OCI-LY1 (cell line): ENCODE data around the gene TRIM25.
A peak's percentile ranks its signal among the peaks of the same experiment; 100 is the strongest.

Source experiments
- H2AFZ ChIP-seq: fragments of 200-600 bp; sonication (generic), shearing (Covaris generic); 2 replicates; pipeline ENCODE4 v1.6.0; 2014; ENCODE audit warnings: antibody characterized with exemption, mild to moderate bottlenecking, low read length
- H3F3A ChIP-seq: fragments of 200-600 bp; sonication (generic), shearing (Covaris generic); 2 replicates; pipeline ENCODE4 v1.6.0; 2014; ENCODE audit warnings: mild to moderate bottlenecking, antibody characterized with exemption, low read length, moderate library complexity; ENCODE audit not compliant: insufficient read depth
- H3K27ac ChIP-seq: fragments of 200-600 bp; sonication (generic); 2 replicates; pipeline ENCODE4 v1.5.1; 2014; ENCODE audit warnings: low read length, mixed run types, mild to moderate bottlenecking, low read depth; ENCODE audit not compliant: poor library complexity, severe bottlenecking
- H3K27me3 ChIP-seq: fragments of 200-600 bp; sonication (generic); 2 replicates; pipeline ENCODE4 v1.6.0; 2014; ENCODE audit warnings: antibody characterized with exemption, mild to moderate bottlenecking, low read length, moderate library complexity; ENCODE audit not compliant: insufficient read depth
- H3K36me3 ChIP-seq: fragments of 200-600 bp; sonication (generic); 2 replicates; pipeline ENCODE4 v1.6.1; 2014; ENCODE audit warnings: mild to moderate bottlenecking, antibody characterized with exemption, low read length, moderate library complexity, mixed read lengths; ENCODE audit not compliant: insufficient read depth
- H3K4me1 ChIP-seq: fragments of 200-600 bp; sonication (generic); 2 replicates; pipeline ENCODE4 v1.5.1; 2014; ENCODE audit warnings: mild to moderate bottlenecking, low read length, moderate library complexity; ENCODE audit not compliant: insufficient read depth, severe bottlenecking
- H3K4me2 ChIP-seq: fragments of 200-600 bp; sonication (generic), shearing (Covaris generic); 2 replicates; pipeline ENCODE4 v1.6.1; 2014; ENCODE audit warnings: low read length
- H3K4me3 ChIP-seq: fragments of 200-600 bp; sonication (generic); 2 replicates; pipeline ENCODE4 v1.5.1; 2014; ENCODE audit warnings: low read length, low read depth, mild to moderate bottlenecking, mixed read lengths; ENCODE audit not compliant: poor library complexity, severe bottlenecking
- H3K79me2 ChIP-seq: fragments of 200-600 bp; shearing (Covaris generic); 2 replicates; pipeline ENCODE4 v1.6.1; 2016; ENCODE audit warnings: mixed run types, low read length, mixed read lengths; ENCODE audit not compliant: insufficient read depth
- H3K9ac ChIP-seq: fragments of 200-600 bp; sonication (generic), shearing (Covaris generic); 2 replicates; pipeline ENCODE4 v1.6.1; 2014; ENCODE audit warnings: mild to moderate bottlenecking, low read length, mixed read lengths
- H3K9me2 ChIP-seq: fragments of 200-600 bp; sonication (generic), shearing (Covaris generic); 2 replicates; pipeline ENCODE4 v1.6.1; 2014; ENCODE audit warnings: low read depth, mild to moderate bottlenecking, low read length, mixed read lengths
- H3K9me3 ChIP-seq: fragments of 200-600 bp; shearing (Covaris generic); 2 replicates; pipeline ENCODE4 v1.6.1; 2014; ENCODE audit warnings: low read length, mixed read lengths
- H4K20me1 ChIP-seq: fragments of 200-600 bp; sonication (generic), shearing (Covaris generic); 2 replicates; pipeline ENCODE4 v1.6.0; 2016; ENCODE audit warnings: mild to moderate bottlenecking, low read length; ENCODE audit not compliant: insufficient read depth
- CTCF ChIP-seq: fragments of 200-600 bp; sonication (generic), shearing (Covaris generic); IDR thresholded peaks from 2 replicates; pipeline ENCODE4 v1.5.1; 2017; ENCODE audit warnings: mild to moderate bottlenecking, antibody characterized with exemption, low read length, moderate library complexity, mixed read lengths
- EZH2 ChIP-seq: fragments of 200-600 bp; sonication (generic), shearing (Covaris generic); IDR thresholded peaks from 2 replicates; pipeline ENCODE4 v1.8.0; 2017; ENCODE audit warnings: borderline replicate concordance, mixed run types, mild to moderate bottlenecking, antibody characterized with exemption, low read length, moderate library complexity, mixed read lengths

The TRIM25 gene

GRCh38 chr17:56863974-56864373 lies 49.9 kb downstream of the TRIM25 start:
- H3K9me3 ChIP-seq: no peaks in the 10 kb centered on the region
- H3K9me2 ChIP-seq: no peaks in the 10 kb centered on the region
- no peaks in the 10 kb centered on the region for H3K27me3 ChIP-seq
- no peaks in the 10 kb centered on the region for H3F3A ChIP-seq
- TF ChIP-seq CTCF: no peak
- TF ChIP-seq EZH2: no peak
- no peak overlapping the region for H3K4me2 ChIP-seq
- H3K36me3 ChIP-seq: peaks cover 53% of the 10 kb centered on the region; the same call in 1 of the 2 replicates
- no peaks in the 10 kb centered on the region for H4K20me1 ChIP-seq
- H3K27ac ChIP-seq: no peak overlapping the region
- no peak overlapping the region for H2AFZ ChIP-seq
- no peak overlapping the region for H3K4me3 ChIP-seq
- H3K4me1 ChIP-seq: peaks cover 8% of the 10 kb centered on the region
- no peaks in the 10 kb centered on the region for H3K79me2 ChIP-seq
- H3K9ac ChIP-seq: no peak overlapping the region

GRCh38 chr17:56861899-56862298 lies 52.0 kb downstream of the TRIM25 start:
- Histone ChIP-seq H4K20me1 (no peaks in the 10 kb centered on the region), H3K27ac (no peak overlapping the region), H3K4me3 (no peak overlapping the region), H3K36me3 (peaks cover 53% of the 10 kb centered on the region; the same call in 1 of the 2 replicates), H3K79me2 (no peaks in the 10 kb centered on the region), H3K9ac (no peak overlapping the region), H2AFZ (no peak overlapping the region), H3K9me2 (no peaks in the 10 kb centered on the region), H3K9me3 (no peaks in the 10 kb centered on the region), H3K4me1 (peaks cover 8% of the 10 kb centered on the region), H3K4me2 (no peak overlapping the region), H3K27me3 (no peaks in the 10 kb centered on the region), H3F3A (no peaks in the 10 kb centered on the region)
- TF ChIP-seq CTCF (no peak), EZH2 (no peak)

- Histone ChIP-seq H2AFZ (no peak overlapping the region), H3K79me2 (no peaks in the 10 kb centered on the region), H3K4me3 (no peak overlapping the region), H4K20me1 (no peaks in the 10 kb centered on the region), H3K9ac (no peak overlapping the region), H3K9me2 (no peaks in the 10 kb centered on the region), H3K27ac (peak overlapping the region; percentile 44), H3K27me3 (no peaks in the 10 kb centered on the region), H3K9me3 (no peaks in the 10 kb centered on the region), H3K4me2 (no peak overlapping the region), H3K4me1 (peaks cover 10% of the 10 kb centered on the region), H3K36me3 (peaks cover 76% of the 10 kb centered on the region), H3F3A (no peaks in the 10 kb centered on the region)
- TF ChIP-seq CTCF (no peak), EZH2 (no peak)
These were observed 62.8 kb downstream of the TRIM25 start for GRCh38 chr17:56851008-56851407.
